GM19372 (cell line): ENCODE data around the gene DYSF.

ENCODE experiments used
- ATAC-seq: cut with Tn5 transposase; IDR thresholded peaks from one replicate; pipeline ENCODE4 v1.9.1; 2021; ENCODE audit warnings: mild to moderate bottlenecking, low read depth, moderate library complexity; ENCODE audit not compliant: unreplicated experiment

The DYSF gene

GRCh38 chr2:71547616-71548285 is 94.4 kb downstream of the DYSF start:
- no peak for ATAC-seq

DNA sequence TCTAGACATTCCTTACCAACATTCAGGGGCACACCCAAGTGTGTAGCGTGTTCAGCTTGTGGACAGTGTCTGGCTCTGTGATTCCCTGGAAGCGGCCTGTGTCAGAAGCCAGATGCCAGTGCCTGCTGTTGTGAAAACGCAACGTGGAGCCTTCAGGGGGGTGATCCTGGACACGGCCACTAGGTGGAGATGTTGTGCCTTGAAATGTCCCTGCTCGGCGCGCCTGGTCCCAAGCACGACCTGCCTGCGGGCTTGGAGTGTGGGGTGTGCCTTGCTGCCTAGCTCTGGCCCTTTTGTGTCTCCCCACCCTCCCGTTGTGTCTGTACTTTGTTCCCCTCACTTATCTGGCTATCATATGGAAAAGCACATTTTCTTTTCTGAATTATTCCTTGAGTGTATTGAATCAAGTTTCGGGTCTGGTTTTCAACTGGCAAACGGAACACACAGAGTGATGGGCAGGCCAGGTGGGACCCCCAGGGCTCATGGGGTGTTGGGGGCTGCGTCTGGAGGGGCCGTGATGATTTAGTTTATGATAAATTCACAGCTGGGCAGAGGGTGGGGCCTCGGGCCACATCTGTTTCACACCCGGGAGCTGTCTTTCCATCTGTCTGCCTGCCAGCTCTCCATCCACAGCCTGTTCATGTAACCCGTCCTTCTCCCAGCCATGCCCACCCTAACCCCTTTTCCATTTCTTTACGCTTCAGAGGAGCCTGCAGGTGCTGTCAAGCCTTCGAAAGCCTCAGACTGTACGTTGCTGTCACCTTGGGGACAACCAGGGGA is 95.5 kb downstream of the DYSF start:
- ATAC-seq = no peak

- no peak for ATAC-seq
Measured at GRCh38 chr2:71550801-71551630, 97.7 kb downstream of the DYSF start.

GRCh38 chr2:71551631-71551915 is 98.2 kb downstream of the DYSF start:
- no peak for ATAC-seq

- ATAC-seq = no peak
Measured at GRCh38 chr2:71552356-71552755, 99.0 kb downstream of the DYSF start.

DNA sequence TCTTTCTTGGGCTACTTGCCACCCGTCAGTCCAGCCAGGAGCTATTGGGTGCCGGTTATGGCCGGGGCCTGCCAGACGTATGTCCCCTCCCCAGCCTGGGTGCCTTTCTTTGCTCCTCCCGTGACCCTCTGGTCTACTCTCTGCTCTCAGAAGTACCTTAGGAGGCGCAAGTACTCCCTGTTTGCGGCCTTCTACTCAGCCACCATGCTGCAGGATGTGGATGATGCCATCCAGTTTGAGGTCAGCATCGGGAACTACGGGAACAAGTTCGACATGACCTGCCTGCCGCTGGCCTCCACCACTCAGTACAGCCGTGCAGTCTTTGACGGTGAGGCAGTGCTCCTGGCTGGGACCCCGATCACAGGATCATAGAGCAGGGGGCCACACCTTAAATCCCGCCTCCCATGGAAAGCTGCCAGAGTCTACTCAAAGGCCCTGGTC is 99.5 kb downstream of the DYSF start:
- no peak for ATAC-seq

- ATAC-seq = no peak
Measured at GRCh38 chr2:71554028-71554705, 100.8 kb downstream of the DYSF start.

- no peak for ATAC-seq
Measured at GRCh38 chr2:71554706-71555056, 101.3 kb downstream of the DYSF start.

DNA sequence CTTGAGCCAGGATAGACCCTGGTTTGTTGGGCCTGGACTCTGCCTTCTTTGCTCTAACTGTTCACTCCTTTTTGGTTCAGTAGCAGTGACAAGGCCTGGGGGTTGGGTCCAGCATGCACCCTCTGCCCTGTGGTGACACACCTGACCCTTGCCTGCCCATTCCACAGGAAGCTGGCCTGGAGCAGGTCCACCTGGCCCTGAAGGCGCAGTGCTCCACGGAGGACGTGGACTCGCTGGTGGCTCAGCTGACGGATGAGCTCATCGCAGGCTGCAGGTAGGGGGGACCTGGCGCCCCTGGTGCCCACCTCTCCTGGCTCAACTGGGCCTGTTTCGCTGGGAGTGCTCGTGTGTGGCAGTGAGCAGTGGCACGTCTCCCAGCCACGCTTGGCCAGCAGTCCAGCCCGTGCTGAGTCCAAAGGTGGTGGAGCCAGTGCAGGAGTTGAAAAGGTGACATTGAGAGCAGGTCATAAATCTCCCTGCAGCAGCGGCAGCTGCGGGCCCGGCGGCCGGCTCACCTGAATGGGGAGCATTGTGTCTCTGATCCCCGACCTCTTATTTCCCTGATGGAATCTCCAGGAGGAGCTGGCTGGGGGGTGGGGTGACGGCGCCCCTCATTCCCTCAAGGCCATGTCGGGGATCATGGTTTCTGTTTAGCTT is 102.6 kb downstream of the DYSF start:
- no peak for ATAC-seq

- ATAC-seq = no peak
Measured at GRCh38 chr2:71556692-71557250, 103.4 kb downstream of the DYSF start.

- no peak for ATAC-seq
Measured at GRCh38 chr2:71557321-71557720, 104.0 kb downstream of the DYSF start.

GRCh38 chr2:71558300-71559051 is 105.1 kb downstream of the DYSF start:
- no peak for ATAC-seq

DNA sequence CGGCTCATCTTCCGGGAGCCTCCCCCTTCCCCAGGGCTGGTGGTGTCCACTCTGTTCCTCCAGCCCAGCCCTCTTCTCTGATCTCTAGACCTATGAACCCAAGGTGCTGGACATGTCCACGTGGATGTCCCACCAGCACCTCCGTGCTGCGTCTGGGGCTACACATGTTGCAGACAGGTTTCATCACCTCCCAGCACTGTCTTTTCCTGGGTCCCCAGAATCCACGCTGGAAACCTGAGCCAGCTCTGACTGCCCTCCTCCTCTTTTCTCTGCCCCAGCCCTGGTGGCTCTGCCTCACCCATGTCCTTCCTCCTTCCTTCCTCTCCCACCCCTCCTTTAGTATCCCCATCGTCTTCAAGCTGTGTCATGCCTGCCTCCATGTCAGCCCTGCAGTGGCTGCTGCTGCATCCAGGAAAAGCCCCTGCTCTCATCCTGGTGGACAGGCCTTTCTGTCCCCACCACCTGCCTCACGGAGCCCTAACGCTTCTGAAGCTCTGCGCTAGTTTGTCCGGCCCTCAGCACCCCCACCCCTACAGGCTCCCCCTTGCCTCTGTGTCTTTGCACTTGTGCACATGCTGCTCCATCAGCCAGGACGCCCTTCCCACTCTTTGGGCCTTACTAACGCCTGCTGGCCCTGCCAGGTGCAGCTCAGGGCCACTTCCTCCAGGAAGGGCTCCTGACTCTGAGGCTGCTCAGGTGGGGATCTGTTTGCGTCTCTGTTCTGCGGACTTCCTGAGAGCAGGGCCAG is 105.9 kb downstream of the DYSF start:
- ATAC-seq = no peak

DNA sequence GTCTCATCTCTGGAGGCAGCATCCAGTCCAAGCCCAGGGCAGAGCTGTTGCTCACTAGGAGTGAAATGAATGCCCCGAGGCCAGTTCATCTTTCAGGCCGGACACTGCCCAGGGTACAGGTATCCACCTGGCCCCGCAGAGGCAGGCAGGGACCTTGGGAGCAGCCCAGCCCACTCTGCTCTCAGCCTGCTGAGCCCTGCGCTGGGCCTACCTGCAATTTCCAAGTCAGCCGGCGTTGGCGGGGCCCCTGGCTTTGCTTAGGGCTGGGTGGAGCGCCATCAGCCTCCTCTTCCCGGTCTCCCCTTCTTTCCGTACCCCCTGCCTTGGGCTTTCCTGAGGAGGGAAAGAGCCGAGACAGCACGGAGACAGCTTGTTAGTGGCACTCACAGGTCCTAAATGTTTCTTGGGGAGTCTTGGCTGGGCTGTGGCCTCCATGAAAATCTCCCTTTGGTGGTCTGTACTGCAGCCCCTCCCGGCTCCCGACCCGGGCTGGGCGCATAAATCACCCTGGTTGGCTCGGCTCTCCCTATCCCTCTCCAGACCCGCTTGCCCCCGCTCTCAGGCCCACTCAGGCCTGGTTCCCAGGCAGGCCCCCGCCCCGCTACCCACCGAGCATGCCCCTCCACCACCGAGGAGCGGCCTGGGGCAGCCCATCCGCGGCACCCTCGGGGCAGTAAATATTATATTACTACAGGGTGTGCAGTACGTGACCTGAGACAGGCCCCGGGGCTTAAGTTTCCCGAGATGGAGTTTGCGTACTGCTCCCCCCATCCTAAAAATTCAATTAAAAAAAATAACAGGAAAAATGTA is 106.7 kb downstream of the DYSF start:
- ATAC-seq = no peak

DNA sequence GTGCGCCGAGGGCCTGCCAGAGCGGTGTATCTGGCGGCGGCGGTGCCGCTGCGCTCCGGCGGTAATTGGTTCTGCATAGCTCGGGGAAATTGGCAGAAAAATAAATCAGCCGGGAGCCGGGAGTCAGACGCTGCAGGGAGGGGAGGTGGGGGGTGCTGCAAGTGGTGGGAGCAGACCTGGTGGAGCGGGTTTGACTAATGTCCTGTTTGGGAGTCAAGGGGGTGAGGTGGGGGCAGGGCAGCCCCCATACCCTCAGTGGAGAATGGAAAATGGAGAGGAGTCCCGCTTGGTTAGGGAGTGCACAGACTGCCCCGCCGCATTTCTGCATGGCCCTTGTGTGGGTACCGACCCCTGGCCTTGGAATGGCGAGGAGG is 107.3 kb downstream of the DYSF start:
- no peak for ATAC-seq

GRCh38 chr2:71561441-71562267 is 108.3 kb downstream of the DYSF start:
- no peak for ATAC-seq

DNA sequence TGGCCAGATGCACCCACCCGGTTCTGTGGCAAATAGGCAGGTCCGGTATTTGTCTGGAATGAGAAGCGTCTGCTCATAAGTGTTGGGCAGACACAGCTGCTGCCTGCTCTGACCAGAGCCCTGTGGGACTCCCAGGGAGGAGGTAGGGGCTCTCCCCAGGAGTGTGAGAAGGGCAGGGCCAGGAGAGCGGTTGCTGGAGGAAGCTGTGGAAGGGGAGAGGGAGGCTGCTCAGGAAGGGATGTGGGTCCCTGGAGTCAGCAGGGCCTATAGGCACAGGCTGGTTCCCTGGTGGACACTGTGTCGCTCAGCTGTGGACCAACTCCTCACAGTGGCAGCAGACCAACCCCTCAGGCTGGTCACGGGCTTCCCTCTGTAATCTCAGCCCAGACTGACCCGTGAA is 109.2 kb downstream of the DYSF start:
- ATAC-seq = no peak
